ENCODE measurements around the gene PRSS33.

The PRSS33 gene

DNA sequence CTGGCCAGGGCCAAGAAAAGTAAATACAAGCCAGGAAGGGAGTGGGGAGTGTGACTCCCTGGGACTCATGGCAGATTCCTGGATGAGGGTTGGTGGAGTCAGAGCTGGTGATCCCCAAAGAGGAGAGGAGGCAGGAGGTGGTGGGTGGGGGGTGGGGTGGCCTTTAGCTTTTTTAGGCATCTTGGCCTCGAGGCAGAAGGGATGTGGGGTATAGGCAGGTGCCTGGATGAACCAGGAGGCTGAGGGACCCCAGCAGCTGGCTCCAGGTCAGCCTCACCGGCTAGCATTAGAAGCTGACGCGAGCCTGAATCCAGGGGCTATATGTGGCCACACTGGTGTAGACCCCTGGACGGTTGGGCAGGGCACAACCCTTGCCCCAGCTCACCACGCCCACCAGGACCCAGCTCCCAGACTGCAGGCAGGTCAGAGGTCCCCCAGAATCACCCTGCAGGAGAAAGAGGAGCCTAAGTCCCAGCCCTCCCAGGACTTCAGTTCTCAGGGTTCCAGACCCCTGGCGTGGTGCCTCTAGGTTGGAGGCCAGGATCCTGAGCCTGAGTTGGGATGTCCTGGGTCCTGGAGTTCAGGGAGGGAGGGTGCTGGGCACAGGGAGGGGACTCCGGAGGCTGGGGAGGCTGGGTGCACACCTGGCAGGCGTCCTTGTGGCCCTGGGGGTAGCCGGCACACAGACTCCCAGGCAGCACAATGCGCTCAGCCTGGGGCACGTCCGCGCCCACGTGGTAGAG lies 2.8 kb downstream of the PRSS33 start:
- no peak for DNase-seq
- Mint-ChIP-seq H3K27me3 (ENCODE audit: low read depth, poor library complexity) (peaks cover 29% of the 10 kb centered on the region), H3K4me1 (peaks cover 25% of the 10 kb centered on the region), H3K9me3 (no peaks in the 10 kb centered on the region), H3K4me3 (no peak overlapping the region), H3K27ac (no peak overlapping the region), H3K36me3 (ENCODE audit: low read depth) (no peaks in the 10 kb centered on the region)
- TF ChIP-seq CTCF (IDR thresholded peaks at IDR 0.05): no peak

DNA sequence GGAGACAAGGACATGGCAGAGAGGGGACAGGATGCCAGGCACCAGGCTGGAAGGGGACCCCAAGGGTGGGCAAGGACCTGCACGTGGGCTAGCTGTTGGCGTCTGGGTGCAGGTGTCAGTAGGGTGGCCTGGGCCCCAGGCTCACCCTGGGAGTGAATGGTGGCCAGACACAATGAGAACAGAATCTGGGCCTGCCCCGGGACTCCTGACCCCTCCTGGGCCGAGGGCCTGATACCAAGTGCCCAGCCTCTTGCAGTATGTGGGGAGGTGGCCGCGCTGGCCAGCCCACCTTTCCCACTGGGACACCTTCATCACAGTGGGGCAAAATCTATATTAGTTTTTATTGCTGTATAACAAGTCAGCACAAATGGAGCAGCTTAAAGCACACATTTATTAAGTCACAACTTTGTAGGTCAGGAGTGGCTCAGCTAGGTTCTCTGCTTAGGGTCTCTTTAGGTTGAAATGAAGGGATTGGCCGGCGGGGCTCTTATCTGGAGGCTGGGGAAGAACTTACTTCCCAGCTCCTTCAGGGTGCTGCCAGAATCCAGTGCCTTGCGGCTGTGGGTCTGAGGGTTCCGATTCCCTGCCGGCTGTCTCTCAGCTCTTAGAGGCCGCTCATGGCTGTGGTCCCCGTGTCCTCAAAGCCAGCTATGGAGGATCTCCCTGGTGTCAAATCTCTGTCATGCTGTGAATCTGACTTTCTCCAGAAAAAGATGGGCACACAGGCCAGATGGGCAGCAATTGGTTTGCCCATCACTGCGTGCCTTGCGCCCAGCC lies 3.6 kb downstream of the PRSS33 start:
- no peaks in the 10 kb centered on the region for H3K36me3 Mint-ChIP-seq (ENCODE audit: low read depth)
- H3K27ac Mint-ChIP-seq: no peak overlapping the region
- no peak for DNase-seq
- no peak for TF ChIP-seq CTCF (IDR thresholded peaks at IDR 0.05)
- peaks cover 21% of the 10 kb centered on the region for H3K27me3 Mint-ChIP-seq (ENCODE audit: low read depth, poor library complexity)
- no peak overlapping the region for H3K4me3 Mint-ChIP-seq
- no peaks in the 10 kb centered on the region for H3K9me3 Mint-ChIP-seq
- peaks cover 26% of the 10 kb centered on the region for H3K4me1 Mint-ChIP-seq

DNA sequence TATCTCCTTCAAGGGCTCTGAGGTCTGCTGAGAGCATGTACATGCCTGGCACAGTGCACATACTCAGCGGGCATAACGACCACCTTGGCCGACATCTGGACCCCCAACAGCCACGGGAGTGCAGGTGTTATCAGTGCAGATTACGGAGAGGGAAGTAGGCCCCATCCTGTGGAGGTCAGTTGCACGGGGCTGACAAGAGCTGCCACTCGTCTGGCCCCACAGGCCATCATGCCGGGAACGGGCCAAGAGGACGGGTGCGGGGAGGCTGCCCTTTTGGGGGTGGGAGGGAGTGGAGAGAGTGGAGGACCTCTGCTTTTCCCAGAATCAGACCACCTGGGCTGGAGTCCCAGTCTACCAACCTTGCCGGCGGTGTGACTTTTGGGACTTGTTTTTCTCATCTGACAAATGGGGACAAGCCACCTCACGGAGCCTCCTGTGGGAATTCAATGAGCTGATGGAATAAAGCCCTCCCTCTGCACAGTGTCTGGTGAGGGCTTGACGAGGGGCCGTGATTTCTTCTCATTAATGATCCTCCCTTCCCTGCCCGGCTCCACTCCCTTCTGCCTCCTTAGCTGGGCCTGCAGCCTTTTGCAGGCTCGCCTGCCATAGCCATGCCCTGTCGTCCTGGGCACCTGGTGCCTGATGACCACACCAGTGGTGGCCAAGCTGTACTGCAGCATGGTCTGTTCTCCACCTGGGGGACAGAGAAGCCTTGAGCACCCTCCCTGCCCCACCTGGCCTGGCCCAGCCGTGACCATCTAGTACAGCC lies 4.6 kb downstream of the PRSS33 start:
- Mint-ChIP-seq H3K27me3 (ENCODE audit: low read depth, poor library complexity) (peaks cover 15% of the 10 kb centered on the region), H3K4me3 (no peak overlapping the region), H3K36me3 (ENCODE audit: low read depth) (no peaks in the 10 kb centered on the region), H3K9me3 (no peaks in the 10 kb centered on the region), H3K4me1 (peaks cover 34% of the 10 kb centered on the region), H3K27ac (no peak overlapping the region)
- TF ChIP-seq CTCF (IDR thresholded peaks at IDR 0.05): no peak
- DNase-seq: no peak

DNA sequence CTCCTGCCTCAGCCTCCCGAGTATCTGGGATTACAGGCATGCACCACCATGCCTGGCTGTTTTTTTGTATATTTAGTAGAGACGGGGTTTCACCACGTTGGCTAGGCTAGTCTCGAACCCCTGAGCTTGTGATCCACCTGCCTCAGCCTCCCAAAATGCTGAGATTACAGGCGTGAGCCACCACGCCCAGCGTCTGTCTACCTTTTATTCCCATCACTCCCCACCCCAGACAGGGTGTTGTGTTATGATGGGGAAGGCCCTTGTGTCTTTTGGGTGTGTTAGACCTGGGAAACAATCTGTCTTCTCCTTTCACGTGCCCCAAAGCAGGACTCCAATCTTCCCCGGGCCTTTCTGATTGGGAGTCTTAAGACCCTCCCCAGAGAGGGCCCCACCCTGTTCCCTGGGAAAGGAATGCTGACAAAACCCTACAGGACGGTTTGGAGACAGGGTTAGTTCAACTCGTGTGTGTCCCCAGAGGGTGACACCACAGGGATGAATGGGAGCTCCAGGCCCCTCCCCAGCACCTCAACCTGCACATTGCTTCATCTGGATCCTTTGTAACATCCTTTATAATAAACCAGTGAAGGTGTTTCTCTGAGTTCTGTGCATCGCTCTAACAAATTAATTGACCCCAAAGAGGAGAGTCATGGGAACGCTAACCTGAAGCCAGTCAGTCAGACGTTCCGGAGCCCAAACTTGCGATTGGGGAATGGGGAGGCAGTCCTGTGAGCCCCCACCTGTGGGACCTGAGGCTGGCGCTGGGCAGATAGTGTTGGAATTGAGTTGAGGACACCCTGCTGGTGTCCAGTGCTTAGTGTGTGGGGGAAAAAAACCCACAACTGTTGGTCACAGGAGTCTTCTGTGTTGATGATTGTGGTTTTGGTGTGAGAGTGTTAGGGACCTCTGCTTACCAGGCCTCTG lies 7.1 kb downstream of the PRSS33 start:
- Mint-ChIP-seq H3K9me3 (no peaks in the 10 kb centered on the region), H3K27me3 (ENCODE audit: low read depth, poor library complexity) (peaks cover 8% of the 10 kb centered on the region), H3K27ac (no peak overlapping the region), H3K4me1 (peaks cover 36% of the 10 kb centered on the region), H3K4me3 (peak overlapping the region; percentile 66), H3K36me3 (ENCODE audit: low read depth) (no peaks in the 10 kb centered on the region)
- DNase-seq: no peak
- no peak for TF ChIP-seq CTCF (IDR thresholded peaks at IDR 0.05)

GRCh38 chr16:2779151-2779920 lies 8.0 kb downstream of the PRSS33 start:
- no peak overlapping the region for H3K27ac Mint-ChIP-seq
- no peaks in the 10 kb centered on the region for H3K9me3 Mint-ChIP-seq
- no peaks in the 10 kb centered on the region for H3K36me3 Mint-ChIP-seq (ENCODE audit: low read depth)
- DNase-seq: no peak
- TF ChIP-seq CTCF (IDR thresholded peaks at IDR 0.05): no peak
- H3K4me3 Mint-ChIP-seq: peak overlapping the region; percentile 66
- H3K4me1 Mint-ChIP-seq: peaks cover 37% of the 10 kb centered on the region
- H3K27me3 Mint-ChIP-seq (ENCODE audit: low read depth, poor library complexity): peaks cover 8% of the 10 kb centered on the region
